Activated CD8-positive, alpha-beta memory T cell treated with anti-CD3 and anti-CD28 coated beads, Interleukin-2, amount 50 U/mL, for 48 hours (primary cell): ENCODE measurements around the gene FAM181A.

ENCODE experiments used
- DNase-seq: peaks from one replicate; pipeline ENCODE4 v3.0.0-alpha.2; 2020

Gene FAM181A

DNA sequence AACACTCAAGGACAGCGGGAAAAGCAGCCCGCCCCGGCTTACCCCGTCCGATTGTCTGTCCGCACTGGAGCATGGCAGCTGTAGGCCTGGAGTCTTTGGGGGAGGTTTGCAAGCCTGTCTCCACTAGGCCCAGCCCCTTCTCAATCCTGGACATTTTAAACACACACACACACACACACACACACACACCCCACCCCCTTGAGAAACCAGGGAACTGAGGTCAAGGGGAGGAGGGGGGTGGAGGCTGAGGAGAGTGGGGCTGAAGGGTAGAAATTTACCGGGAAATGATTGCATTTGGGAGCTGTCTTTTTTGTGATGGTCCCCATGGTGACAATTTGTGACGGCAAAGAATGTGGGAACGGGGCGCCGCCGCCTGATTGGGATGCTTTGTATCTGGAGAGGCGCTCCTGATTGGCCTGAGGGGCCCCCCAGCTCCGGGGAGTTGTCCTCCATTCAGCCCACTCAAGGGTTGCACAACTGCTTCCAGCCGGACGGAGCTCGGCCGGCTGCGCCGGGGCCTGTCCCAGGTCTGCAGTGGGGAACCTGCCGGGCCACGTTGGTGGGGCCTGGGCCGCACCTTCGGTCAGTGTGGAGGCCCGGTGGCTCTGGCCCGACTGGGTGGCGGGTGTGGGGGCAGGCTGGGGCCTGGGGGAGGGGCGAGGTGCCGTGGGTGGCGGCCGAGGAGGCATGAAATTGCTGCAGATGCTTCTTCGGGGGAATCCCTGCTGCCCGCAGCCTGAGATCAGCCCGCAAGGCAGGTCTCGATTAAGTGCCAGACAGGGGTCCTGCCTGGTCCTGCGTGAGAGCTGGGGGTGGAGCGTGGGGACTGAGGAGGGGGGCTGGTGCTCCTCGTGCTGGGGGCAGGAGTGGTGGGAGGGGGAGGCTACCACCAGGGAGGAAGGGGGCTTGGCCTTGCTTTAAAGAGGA is at the start of gene FAM181A:
FAM181A (plus strand) TSS at position 472 of the 927 bp plus-strand sequence. CDS start 942 bp downstream, outside the sequence.
- no peak for DNase-seq

- no peak for DNase-seq
These were observed 48.9 kb upstream of the FAM181A start for GRCh38 chr14:93878212-93878611.

DNA sequence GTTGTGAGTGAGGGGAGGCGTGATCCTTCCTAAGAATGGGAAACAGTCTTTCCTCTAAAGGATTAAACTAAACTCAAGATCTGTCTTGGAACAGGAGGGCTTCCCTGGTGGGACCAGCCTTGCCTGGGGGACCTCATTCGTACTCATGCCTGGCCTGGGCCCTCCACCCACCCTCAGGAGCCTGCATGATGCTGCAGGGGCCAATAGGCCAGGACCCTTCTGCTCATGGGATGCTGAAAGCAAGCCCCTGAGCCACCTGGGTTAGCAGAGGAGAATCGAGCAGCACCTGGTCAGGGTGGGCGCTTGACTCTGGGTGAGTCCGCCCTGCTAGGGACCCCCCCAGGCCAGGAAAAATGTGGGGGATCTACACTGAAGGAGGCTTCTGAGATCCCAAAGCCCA is 48.3 kb upstream of the FAM181A start:
- DNase-seq: no peak

DNA sequence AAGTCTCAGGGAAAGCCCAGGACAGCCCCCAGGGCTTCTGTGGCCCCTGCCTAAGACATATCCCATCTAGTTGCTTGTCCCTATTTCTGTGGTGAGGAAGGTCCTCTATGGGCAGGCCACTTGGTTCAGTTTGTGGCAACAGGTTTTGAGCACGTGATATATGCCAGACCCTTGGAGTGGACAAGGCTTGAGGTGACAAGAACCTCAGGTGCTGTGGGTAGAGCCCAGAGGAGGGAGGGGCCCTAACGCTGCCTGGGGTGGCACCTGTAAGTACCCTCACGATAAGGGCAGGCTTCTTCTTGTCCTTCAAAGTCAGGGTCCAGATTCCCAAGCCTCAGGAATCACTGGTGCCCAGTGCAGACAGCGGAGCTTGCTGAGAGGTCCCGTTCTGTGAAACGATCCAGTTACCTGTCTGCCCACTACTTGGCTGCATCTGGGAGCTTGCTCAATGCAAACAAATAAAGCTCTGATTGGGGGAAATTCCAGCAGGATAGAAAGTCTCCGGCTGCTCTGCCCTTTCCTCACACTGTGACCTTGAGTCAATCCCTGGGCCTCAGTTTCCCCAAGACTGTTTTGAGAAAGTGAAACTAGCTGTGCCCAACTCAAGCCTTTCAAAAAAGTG is 47.7 kb upstream of the FAM181A start:
- no peak for DNase-seq

DNA sequence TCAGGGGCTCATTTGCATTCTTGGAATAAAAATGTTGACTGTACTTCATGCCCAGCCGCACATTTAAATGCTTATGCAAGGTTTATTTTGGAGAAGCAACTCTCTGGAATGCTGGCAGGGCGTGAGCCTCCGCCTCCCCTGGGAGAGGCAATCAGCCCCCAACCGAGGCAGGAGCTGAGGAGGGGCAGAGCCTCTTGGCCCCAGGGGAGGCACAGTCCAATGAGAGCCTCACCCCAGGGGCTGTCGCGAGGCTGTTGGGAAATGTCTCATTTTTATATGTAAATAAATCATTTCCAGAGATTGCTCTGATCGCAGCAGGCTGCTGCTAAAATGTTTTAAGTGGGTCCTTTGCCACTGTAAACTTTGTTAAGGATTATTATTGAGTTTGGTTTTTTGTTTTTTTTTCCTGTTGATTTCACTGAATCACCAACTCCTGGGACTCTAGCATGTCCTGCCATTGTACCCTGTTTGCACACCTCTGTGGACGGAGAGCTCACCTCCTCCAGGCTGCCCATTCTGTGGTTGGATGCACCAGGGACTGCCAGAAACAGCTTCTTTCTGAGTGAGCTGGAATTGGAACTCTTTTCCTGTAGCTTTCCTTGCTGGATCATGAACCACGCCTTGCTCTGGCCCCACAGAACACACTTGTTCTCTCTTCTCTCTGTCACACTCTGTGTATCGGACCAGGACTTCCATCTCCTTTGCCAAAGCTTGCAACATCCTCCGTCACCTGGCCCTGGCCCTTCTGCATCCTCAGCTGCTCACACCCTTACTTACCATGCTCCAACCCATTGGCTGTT is 46.9 kb upstream of the FAM181A start:
- DNase-seq: no peak

DNA sequence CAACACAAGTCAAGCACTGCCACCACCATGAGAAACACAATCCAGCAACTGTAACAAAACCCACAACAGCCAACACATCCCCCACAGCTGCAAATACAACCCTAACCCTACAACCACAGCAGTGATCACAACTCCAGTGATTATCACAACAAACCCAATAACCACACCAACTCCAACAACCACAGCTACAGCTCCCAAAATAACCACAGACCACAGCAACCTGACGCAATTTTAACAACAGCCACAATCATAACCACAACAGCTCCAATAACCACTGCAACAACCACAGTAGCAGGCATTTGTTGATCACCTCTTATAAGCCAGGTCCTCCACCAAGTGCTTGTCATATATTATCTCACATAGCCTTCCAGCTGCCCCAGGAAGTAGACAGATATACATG is 42.2 kb upstream of the FAM181A start:
- DNase-seq: no peak

DNA sequence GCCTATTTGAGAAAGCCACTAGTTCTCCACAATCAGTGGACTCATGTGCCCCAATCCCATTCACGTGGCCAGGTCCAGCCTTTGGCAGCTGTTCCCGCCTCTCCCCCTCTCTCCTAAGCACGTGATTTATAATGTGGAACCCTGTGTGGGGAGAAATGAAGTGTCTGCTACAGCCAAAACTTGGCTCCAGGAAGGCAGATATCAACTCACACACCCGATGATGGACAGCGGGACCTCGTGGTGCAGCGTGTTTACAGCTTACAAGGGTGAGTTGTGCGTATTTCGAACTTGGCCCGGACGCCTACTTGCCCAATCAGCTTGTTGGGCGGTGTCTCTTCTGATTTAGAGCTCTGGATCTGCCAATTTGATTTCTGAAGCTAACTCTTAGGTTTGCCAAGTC is 38.1 kb upstream of the FAM181A start:
- no peak for DNase-seq

GRCh38 chr14:93889739-93890483 is 37.2 kb upstream of the FAM181A start:
- DNase-seq: no peak

GRCh38 chr14:93891756-93892504 is 35.2 kb upstream of the FAM181A start:
- no peak for DNase-seq

DNA sequence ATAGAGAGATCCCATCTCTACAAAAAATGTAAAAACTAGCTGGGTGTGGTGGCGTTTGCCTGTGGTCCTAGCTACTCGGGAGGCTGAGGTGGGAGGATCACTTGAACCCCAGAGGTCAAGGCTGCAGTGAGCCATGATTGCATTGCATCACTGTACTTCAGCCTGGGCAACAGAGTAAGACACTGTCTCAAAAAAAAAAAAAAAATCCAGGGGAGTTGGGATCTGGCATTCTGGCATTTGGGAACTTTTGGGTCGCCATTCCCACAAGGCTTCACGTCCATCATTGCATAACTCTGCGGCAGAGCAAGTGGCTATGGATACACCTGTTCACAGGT is 34.7 kb upstream of the FAM181A start:
- DNase-seq: no peak

DNA sequence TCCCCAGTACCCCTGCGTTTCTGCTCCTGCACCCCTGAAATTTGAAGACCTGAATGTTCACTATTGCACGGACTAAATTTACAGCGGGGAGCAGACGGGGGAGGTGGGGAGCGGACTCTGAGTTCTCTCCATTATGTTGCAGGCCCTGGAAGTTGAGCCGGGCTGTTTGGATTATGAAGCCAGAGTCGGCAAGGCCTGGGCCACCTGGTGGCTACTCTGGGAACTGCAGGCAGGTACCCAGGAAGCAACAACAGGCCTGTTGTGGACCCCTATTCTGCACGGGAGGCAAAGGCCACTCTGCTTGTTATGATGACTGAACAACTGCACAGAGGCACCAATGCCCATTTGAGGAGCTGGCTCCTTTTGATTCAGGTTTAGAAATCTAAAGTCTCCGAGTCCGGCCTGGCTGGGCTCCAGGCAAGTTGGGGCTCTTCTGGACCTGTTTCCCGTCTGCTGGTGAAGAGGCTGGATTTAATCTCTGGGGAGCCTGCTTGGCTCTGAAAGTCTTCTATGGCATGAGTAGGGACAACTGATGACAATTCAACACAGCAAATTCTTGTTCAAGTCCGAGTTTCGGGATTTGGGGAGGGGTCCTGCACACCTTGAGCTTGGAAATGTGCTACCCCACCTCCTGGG is 34.1 kb upstream of the FAM181A start:
- DNase-seq: peak; percentile 96

- DNase-seq: no peak
These were observed 33.4 kb upstream of the FAM181A start for GRCh38 chr14:93893661-93894261.

- DNase-seq: no peak
These were observed 32.0 kb upstream of the FAM181A start for GRCh38 chr14:93895023-93895604.

- no peak for DNase-seq
These were observed 29.7 kb upstream of the FAM181A start for GRCh38 chr14:93897476-93897845.

- DNase-seq: no peak
These were observed 29.0 kb upstream of the FAM181A start for GRCh38 chr14:93898081-93898611.

- no peak for DNase-seq
These were observed 28.4 kb upstream of the FAM181A start for GRCh38 chr14:93898731-93899130.

DNA sequence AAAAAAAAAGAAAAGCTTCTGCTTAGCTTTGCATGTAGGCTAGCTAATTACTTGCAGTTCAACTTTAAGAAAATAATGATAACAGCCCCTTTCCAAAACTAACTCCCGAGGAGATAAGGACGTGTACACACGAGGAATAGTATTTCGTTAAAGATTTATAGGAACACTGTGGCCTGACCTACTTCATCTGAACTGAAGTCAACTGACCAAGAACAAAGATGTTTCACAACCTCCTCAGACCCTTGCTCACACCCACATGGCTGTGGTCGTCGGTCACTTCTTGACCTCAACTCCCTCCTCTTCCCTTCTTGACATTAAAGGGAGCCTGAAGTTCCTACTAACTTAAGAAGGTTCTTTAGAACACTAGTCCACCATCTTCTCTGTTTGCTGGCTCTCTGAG is 25.3 kb upstream of the FAM181A start:
- DNase-seq: no peak

GRCh38 chr14:93902619-93903307 is 24.4 kb upstream of the FAM181A start:
- DNase-seq: no peak

- no peak for DNase-seq
These were observed 23.6 kb upstream of the FAM181A start for GRCh38 chr14:93903342-93904184.
